HG03442 (cell line): ENCODE data around the gene ECHDC3.

Experiments used
- ATAC-seq: cut with Tn5 transposase; IDR thresholded peaks from one replicate; pipeline ENCODE4 v1.9.1; 2021; ENCODE audit warnings: mild to moderate bottlenecking, moderate library complexity; ENCODE audit not compliant: unreplicated experiment

ECHDC3 gene

GRCh38 chr10:11810313-11810766 is 68.2 kb downstream of the ECHDC3 start:
- ATAC-seq, result no peak

GRCh38 chr10:11810973-11811372 is 68.8 kb downstream of the ECHDC3 start:
- no peak for ATAC-seq

GRCh38 chr10:11813177-11813576 is 71.0 kb downstream of the ECHDC3 start:
- ATAC-seq, result no peak
